Caco-2 (cell line): ENCODE results near the gene MANBA. TPM values are rescaled to one million over a fixed set of nuclear protein-coding genes. Genes with fewer than 3 reads are reported as not detected.

Source experiments
- BruUV-seq: library from RNA; stranded (reverse); fragments of 400-500 nt; replicated peaks from 2 replicates; lab custom pipeline; 2021; lab: Mats Ljungman, UMichigan
- CTCF ChIA-PET: fragments of 300-600 bp; sonication (Branson Sonifier 250); formaldehyde crosslinking; loops from one replicate; lab custom pipeline; 2022; ENCODE audit warnings: antibody characterized with exemption; lab: Charles Lee
- POLR2A ChIA-PET: fragments of 300-600 bp; sonication (Branson Sonifier 250); formaldehyde crosslinking; loops from one replicate; lab custom pipeline; 2022; ENCODE audit warnings: antibody characterized with exemption; lab: Charles Lee
- DNase-seq, 2 experiments: peaks; one replicate each; pipeline versions ENCODE4 v3.0.0 to v3.0.0-alpha.2; 2020 to 2022
- H3K27me3 ChIP-seq: replicated peaks from 2 replicates; pipeline ENCODE4 v1.6.0; 2011; ENCODE audit warnings: low read length; ENCODE audit not compliant: control insufficient read depth, insufficient read depth
- H3K36me3 ChIP-seq: 2 replicates; pipeline ENCODE4 v1.5.1; 2011; ENCODE audit warnings: low read length; ENCODE audit not compliant: control insufficient read depth, insufficient read depth
- H3K4me1 ChIP-seq: fragments of 250-450 bp; sonication (Bioruptor Pico); 2 replicates; pipeline ENCODE4 v1.5.1; 2020; ENCODE audit warnings: mild to moderate bottlenecking
- H3K4me3 ChIP-seq: 2 replicates; pipeline ENCODE4 v1.5.1; 2011; ENCODE audit warnings: low read depth, mild to moderate bottlenecking, control low read depth, low read length
- H3K9me3 ChIP-seq: fragments of 250-450 bp; sonication (Bioruptor Pico); 2 replicates; pipeline ENCODE4 v1.5.1; 2020; ENCODE audit warnings: mild to moderate bottlenecking, moderate library complexity
- H3K27ac Mint-ChIP-seq: one replicate; pipeline ENCODE4 v1.8.0; 2022; ENCODE audit warnings: mixed read lengths; ENCODE audit not compliant: unreplicated experiment
- H3K27me3 Mint-ChIP-seq: one replicate; pipeline ENCODE4 v1.8.0; 2022; ENCODE audit warnings: mixed read lengths; ENCODE audit not compliant: insufficient read depth, unreplicated experiment
- H3K36me3 Mint-ChIP-seq: one replicate; pipeline ENCODE4 v1.8.0; 2022; ENCODE audit warnings: mild to moderate bottlenecking, mixed read lengths; ENCODE audit not compliant: insufficient read depth, unreplicated experiment
- H3K4me1 Mint-ChIP-seq: one replicate; pipeline ENCODE4 v1.8.0; 2022; ENCODE audit warnings: low read depth, mixed read lengths; ENCODE audit not compliant: unreplicated experiment
- H3K4me3 Mint-ChIP-seq: one replicate; pipeline ENCODE4 v1.8.0; 2022; ENCODE audit warnings: mild to moderate bottlenecking, moderate library complexity, mixed read lengths; ENCODE audit not compliant: unreplicated experiment
- H3K9me3 Mint-ChIP-seq: one replicate; pipeline ENCODE4 v1.8.0; 2022; ENCODE audit warnings: mixed read lengths; ENCODE audit not compliant: unreplicated experiment
- CTCF ChIP-seq, 2 experiments: fragments of 200-600 bp in 1 of 2; IDR thresholded peaks; 1 replicate in 1 of 2; 2 replicates in 1 of 2; pipeline versions ENCODE4 v1.5.1 to v1.8.0; 2011 to 2022; ENCODE audit warnings: antibody characterized with exemption in 1 of 2, control low read depth in 1 of 2, inconsistent platforms in 1 of 2, low read depth in 1 of 2, low read length in 1 of 2, mild to moderate bottlenecking in 1 of 2, moderate library complexity in 1 of 2; ENCODE audit not compliant: insufficient read depth in 1 of 2, severe bottlenecking in 1 of 2, unreplicated experiment in 1 of 2
- intact Hi-C: fragments of 100-400 bp; cut with micrococcal nuclease; formaldehyde crosslinking; loops from one replicate; pipeline ENCODE4 v1.10.0; 2022; ENCODE audit not compliant: unreplicated experiment
- total RNA-seq: library from RNA; stranded (reverse); gene quantifications from 2 replicates; pipeline ENCODE4 v1.2.3, GENCODE V29; 2022

MANBA gene
- total RNA-seq, 1 experiment from 2014 or later: 53.5 TPM

GRCh38 chr4:102780476-102781144 is 19.8 kb upstream of the MANBA start:
- no peaks in the 10 kb centered on the region for H3K36me3 ChIP-seq
- H3K27me3 ChIP-seq: no peaks in the 10 kb centered on the region
- no peak overlapping the region for H3K4me3 Mint-ChIP-seq
- CTCF ChIA-PET: interaction anchor here (0.9 to 1.9 kb wide), 2 partner anchors 156 to 160 kb away, joined by 4 to 6 read pairs; no protein-coding TSS in a partner anchor
- no peaks in the 10 kb centered on the region for H3K36me3 Mint-ChIP-seq
- H3K9me3 ChIP-seq: no peaks in the 10 kb centered on the region
- H3K4me1 Mint-ChIP-seq: peaks cover 28% of the 10 kb centered on the region
- no peaks in the 10 kb centered on the region for H3K27me3 Mint-ChIP-seq
- H3K27ac Mint-ChIP-seq: no peak overlapping the region
- no peak overlapping the region for H3K4me3 ChIP-seq
- intact Hi-C loops: loop anchor here (5.0 kb wide), 1 partner anchor 158 kb away; no protein-coding TSS in a partner anchor
- peak; percentile 42 to 49 for DNase-seq
- TF ChIP-seq CTCF (IDR thresholded peaks at IDR 0.05; ENCODE audit: insufficient read depth in 1 of 2, low read depth in 1 of 2, low read length in 1 of 2, severe bottlenecking in 1 of 2, unreplicated experiment in 1 of 2): no peak
- BruUV-seq: no TSS peak
- H3K9me3 Mint-ChIP-seq: no peaks in the 10 kb centered on the region
- POLR2A ChIA-PET: interaction anchor here (0.6 to 1.1 kb wide), 3 partner anchors 20 to 34 kb away, joined by 3 to 7 read pairs (median 3); partner anchors contain the start of gene MANBA
- peaks cover 26% of the 10 kb centered on the region for H3K4me1 ChIP-seq

GRCh38 chr4:102779204-102779603 is 18.4 kb upstream of the MANBA start:
- peaks cover 26% of the 10 kb centered on the region for H3K4me1 ChIP-seq
- no peak for TF ChIP-seq CTCF (IDR thresholded peaks at IDR 0.05; ENCODE audit: insufficient read depth in 1 of 2, low read depth in 1 of 2, low read length in 1 of 2, severe bottlenecking in 1 of 2, unreplicated experiment in 1 of 2)
- intact Hi-C loops: no loop called here
- Mint-ChIP-seq H3K9me3 (no peaks in the 10 kb centered on the region), H3K4me1 (peaks cover 28% of the 10 kb centered on the region), H3K4me3 (no peak overlapping the region), H3K27ac (no peak overlapping the region), H3K36me3 (no peaks in the 10 kb centered on the region), H3K27me3 (no peaks in the 10 kb centered on the region)
- POLR2A ChIA-PET: no interaction called here
- no peaks in the 10 kb centered on the region for H3K9me3 ChIP-seq
- no peaks in the 10 kb centered on the region for H3K36me3 ChIP-seq
- no peak for DNase-seq
- no peaks in the 10 kb centered on the region for H3K27me3 ChIP-seq
- CTCF ChIA-PET: no interaction called here
- no peak overlapping the region for H3K4me3 ChIP-seq
- BruUV-seq: no TSS peak

- no TSS peak for BruUV-seq
- H3K4me1 ChIP-seq: peaks cover 26% of the 10 kb centered on the region
- ChIA-PET POLR2A (no interaction called here), CTCF (no interaction called here)
- intact Hi-C loops: no loop called here
- H3K36me3 ChIP-seq: no peaks in the 10 kb centered on the region
- Mint-ChIP-seq H3K27ac (no peak overlapping the region), H3K36me3 (no peaks in the 10 kb centered on the region), H3K4me1 (peaks cover 28% of the 10 kb centered on the region), H3K4me3 (peak overlapping the region; percentile 53), H3K27me3 (no peaks in the 10 kb centered on the region), H3K9me3 (no peaks in the 10 kb centered on the region)
- peak in 1 of 2 experiments; percentile 43 for DNase-seq
- H3K4me3 ChIP-seq: no peak overlapping the region
- no peak for TF ChIP-seq CTCF (IDR thresholded peaks at IDR 0.05; ENCODE audit: insufficient read depth in 1 of 2, low read depth in 1 of 2, low read length in 1 of 2, severe bottlenecking in 1 of 2, unreplicated experiment in 1 of 2)
- H3K27me3 ChIP-seq: no peaks in the 10 kb centered on the region
- H3K9me3 ChIP-seq: no peaks in the 10 kb centered on the region
These were observed 18.0 kb upstream of the MANBA start for GRCh38 chr4:102778720-102779119.
